ENCODE data around the gene PLPPR3. TPM values are rescaled to one million over a fixed set of nuclear protein-coding genes. Genes with fewer than 3 reads are reported as not detected.

Gene PLPPR3
- total and polyA plus RNA-seq, 12 donors: 0.08 to 1.7 (median 0.14) TPM; not detected in 7

DNA sequence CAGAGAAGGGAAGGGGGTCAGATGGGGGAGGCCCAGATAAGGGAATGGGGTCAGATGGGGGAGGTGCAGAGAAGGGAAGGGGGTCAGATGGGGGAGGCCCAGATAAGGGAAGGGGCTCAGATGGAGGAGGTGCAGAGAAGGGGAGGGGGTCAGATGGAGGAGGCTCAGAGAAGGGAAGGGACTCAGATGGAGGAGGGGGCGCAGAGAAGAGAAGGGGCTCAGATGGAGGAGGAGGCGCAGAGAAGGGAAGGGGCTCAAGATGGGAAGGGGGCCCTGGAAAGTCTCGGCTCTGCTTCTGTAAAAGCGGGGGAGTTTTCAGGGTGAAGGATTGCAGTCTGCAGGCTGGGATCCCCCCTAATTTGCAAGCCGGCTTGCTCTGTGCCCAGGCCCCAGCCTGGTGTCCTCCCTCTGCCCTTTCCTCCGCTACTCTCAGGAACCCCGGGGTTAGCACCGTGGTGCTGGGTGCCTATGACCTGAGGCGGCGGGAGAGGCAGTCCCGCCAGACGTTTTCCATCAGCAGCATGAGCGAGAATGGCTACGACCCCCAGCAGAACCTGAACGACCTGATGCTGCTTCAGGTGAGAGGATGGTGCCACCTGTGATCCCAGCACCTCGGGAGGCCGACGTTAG lies 7.5 kb upstream of the PLPPR3 start:
- Histone ChIP-seq H3K9me3 (replicated peaks in 1 of 3) (no peaks in the 10 kb centered on the region), H3K4me1 (replicated peaks in 1 of 2) (no peaks in the 10 kb centered on the region), H3K4me3 (no peak overlapping the region), H3K27ac (no peak overlapping the region), H3K36me3 (replicated peaks in 1 of 2) (no peaks in the 10 kb centered on the region), H3K27me3 (peaks cover 6% of the 10 kb centered on the region)
- no peak for DNase-seq
- no peak for TF ChIP-seq POLR2A (IDR thresholded peaks at IDR 0.05)
- TF ChIP-seq, protein P1, sequence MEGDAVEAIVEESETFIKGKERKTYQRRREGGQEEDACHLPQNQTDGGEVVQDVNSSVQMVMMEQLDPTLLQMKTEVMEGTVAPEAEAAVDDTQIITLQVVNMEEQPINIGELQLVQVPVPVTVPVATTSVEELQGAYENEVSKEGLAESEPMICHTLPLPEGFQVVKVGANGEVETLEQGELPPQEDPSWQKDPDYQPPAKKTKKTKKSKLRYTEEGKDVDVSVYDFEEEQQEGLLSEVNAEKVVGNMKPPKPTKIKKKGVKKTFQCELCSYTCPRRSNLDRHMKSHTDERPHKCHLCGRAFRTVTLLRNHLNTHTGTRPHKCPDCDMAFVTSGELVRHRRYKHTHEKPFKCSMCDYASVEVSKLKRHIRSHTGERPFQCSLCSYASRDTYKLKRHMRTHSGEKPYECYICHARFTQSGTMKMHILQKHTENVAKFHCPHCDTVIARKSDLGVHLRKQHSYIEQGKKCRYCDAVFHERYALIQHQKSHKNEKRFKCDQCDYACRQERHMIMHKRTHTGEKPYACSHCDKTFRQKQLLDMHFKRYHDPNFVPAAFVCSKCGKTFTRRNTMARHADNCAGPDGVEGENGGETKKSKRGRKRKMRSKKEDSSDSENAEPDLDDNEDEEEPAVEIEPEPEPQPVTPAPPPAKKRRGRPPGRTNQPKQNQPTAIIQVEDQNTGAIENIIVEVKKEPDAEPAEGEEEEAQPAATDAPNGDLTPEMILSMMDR (IDR thresholded peaks at IDR 0.05): no peak
- WGBS, 4 donors: 66 to 79% (median 76%) methylated on average over 13 to 18 of the region's 18 CpGs
- intact Hi-C loops (cut with DNase I): no loop called here

DNA sequence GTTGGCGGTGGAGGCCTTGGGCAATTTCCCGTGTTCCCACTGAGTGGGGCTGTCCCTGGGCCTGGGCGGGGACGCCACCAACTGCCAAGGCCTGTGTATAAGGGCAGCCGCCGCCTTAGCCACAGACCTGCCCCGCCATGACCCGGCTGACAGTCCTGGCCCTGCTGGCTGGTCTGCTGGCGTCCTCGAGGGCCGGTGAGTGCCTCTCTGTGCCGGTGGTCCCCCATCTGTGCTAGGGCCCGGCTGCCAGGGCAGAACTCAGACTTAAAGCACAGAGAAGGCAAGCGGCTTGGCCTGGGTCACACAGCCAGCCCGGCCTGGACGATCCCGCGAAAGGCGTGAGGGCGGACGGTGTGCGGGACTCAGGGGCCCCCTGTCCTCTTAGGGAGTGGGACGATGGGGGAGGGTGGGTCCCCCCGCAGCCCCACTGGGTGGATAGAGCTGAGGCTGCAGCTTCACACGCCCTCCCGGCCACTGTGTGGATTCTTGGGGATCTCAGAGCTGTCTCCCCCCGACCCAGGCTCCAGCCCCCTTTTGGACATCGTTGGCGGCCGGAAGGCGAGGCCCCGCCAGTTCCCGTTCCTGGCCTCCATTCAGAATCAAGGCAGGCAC lies 6.1 kb upstream of the PLPPR3 start, which contains the start of gene AZU1:
Gene AZU1 (plus strand): TSS at position 128 of the 612 bp plus-strand sequence. CDS start 10 bp downstream, at position 138.
- no peaks in the 10 kb centered on the region for H3K9me3 ChIP-seq (replicated peaks in 1 of 3)
- H3K27ac ChIP-seq: no peak within 1 kb of the TSS
- no peaks in the 10 kb centered on the region for H3K4me1 ChIP-seq (replicated peaks in 1 of 2)
- H3K27me3 ChIP-seq: peaks cover 12% of the 10 kb centered on the region
- intact Hi-C loops (cut with DNase I): no loop called here
- DNase-seq: peak in 2 of 7 donors; percentile 46 to 62
- no peak within 1 kb of the TSS for H3K4me3 ChIP-seq
- no peak for TF ChIP-seq POLR2A (IDR thresholded peaks at IDR 0.05)
- TF ChIP-seq, protein P1 (IDR thresholded peaks at IDR 0.05): no peak
- 43 to 64% (median 59%) methylated on average over 4 to 33 of the region's 33 CpGs for WGBS, 4 donors
- H3K36me3 ChIP-seq (replicated peaks in 1 of 2): no peaks in the 10 kb centered on the region

DNA sequence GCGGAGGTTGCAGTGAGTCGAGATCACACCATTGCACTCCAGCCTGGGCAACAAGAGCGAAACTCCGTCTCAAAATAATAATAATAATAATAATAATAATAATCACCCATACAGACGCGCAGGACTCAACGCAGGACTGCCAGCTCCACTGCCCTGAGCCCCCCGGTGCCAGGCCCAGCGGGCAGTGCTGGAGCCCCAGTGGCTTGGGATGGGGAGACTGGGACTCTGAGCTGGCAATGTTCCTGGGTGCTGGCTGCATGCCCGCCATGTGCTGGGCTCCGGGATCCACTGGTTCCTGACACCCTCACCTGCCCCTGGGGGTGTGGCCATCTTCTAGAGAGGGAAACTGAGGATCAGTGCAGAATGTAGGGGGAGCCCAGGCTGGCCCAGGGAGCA lies 5.6 kb upstream of the PLPPR3 start:
- no peak for DNase-seq
- no peak overlapping the region for H3K27ac ChIP-seq
- no peak overlapping the region for H3K4me3 ChIP-seq
- no peaks in the 10 kb centered on the region for H3K36me3 ChIP-seq (replicated peaks in 1 of 2)
- 81 to 94% (median 85%) methylated on average over 7 to 11 of the region's 11 CpGs for WGBS, 4 donors
- peaks cover 16% of the 10 kb centered on the region for H3K27me3 ChIP-seq
- H3K9me3 ChIP-seq (replicated peaks in 1 of 3): no peaks in the 10 kb centered on the region
- no peaks in the 10 kb centered on the region for H3K4me1 ChIP-seq (replicated peaks in 1 of 2)
- intact Hi-C loops (cut with DNase I): no loop called here
- TF ChIP-seq, protein P1 (IDR thresholded peaks at IDR 0.05): no peak
- no peak for TF ChIP-seq POLR2A (IDR thresholded peaks at IDR 0.05)

DNA sequence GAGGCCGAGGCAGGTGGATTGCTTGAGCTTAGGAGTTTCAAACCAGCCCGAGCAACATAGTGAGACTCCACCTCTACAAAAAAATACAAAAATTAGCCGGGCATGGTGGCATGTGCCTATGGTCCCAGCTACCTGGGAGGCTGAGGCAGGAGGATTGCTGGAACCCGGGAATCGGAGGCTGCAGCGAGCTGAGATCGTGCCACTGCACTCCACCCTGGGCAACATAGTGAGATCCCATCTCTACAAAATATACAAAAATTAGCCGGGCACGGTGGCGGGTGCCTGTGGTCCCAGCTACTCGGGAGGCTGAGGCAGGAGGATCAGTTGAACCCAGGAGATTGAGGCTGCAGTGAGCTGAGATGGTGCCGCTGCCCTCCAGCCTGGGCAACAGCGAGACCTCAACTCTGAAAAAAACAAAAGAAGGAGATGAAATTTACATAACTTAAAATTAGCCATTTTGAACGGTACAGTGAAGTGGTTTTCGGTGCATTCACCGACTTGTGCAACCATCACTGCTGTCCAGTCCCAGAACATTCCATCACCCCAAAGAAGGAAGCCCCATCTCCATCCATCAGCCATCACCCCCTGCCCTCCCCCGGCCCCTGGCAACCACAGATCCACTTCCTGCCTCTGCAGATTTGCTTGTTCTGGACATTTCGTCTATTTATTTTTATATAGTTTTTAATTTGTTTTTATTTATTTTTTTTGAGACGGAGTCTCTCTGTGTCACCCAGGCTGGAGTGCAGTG lies 4.3 kb upstream of the PLPPR3 start:
- Histone ChIP-seq H3K9me3 (replicated peaks in 1 of 3) (no peaks in the 10 kb centered on the region), H3K27me3 (peaks cover 27% of the 10 kb centered on the region), H3K27ac (no peak overlapping the region), H3K36me3 (replicated peaks in 1 of 2) (no peaks in the 10 kb centered on the region), H3K4me1 (replicated peaks in 1 of 2) (peaks cover 5 to 7% of the 10 kb centered on the region in 2 donors), H3K4me3 (no peak overlapping the region)
- intact Hi-C loops (cut with DNase I): no loop called here
- 74 to 84% (median 77%) methylated on average over 19 of the region's 19 CpGs for WGBS, 4 donors
- DNase-seq: no peak
- TF ChIP-seq, protein P1 (IDR thresholded peaks at IDR 0.05): no peak
- TF ChIP-seq POLR2A (IDR thresholded peaks at IDR 0.05): no peak
